GM19455 (cell line): Measurements from ENCODE around the gene FBN1.

Source experiments
- ATAC-seq: cut with Tn5 transposase; IDR thresholded peaks from one replicate; pipeline ENCODE4 v1.9.1; 2021; ENCODE audit not compliant: unreplicated experiment

FBN1 gene

GRCh38 chr15:48623456-48623855 lies 22.1 kb downstream of the FBN1 start:
- ATAC-seq = no peak

- ATAC-seq = no peak
These were observed 23.3 kb downstream of the FBN1 start for GRCh38 chr15:48622237-48622636.

GRCh38 chr15:48619446-48619845 lies 26.1 kb downstream of the FBN1 start:
- no peak for ATAC-seq

GRCh38 chr15:48617619-48618018 lies 27.9 kb downstream of the FBN1 start:
- ATAC-seq = no peak

GRCh38 chr15:48616216-48616615 lies 29.3 kb downstream of the FBN1 start:
- no peak for ATAC-seq

- ATAC-seq = no peak
These were observed 31.5 kb downstream of the FBN1 start for GRCh38 chr15:48614051-48614450.

- ATAC-seq = no peak
These were observed 36.0 kb downstream of the FBN1 start for GRCh38 chr15:48609486-48609885.

- ATAC-seq = no peak
These were observed 37.7 kb downstream of the FBN1 start for GRCh38 chr15:48607846-48608245.

GRCh38 chr15:48604567-48604966 lies 40.9 kb downstream of the FBN1 start:
- no peak for ATAC-seq

- no peak for ATAC-seq
These were observed 41.6 kb downstream of the FBN1 start for GRCh38 chr15:48603922-48604321.

GRCh38 chr15:48603123-48603500 lies 42.4 kb downstream of the FBN1 start:
- no peak for ATAC-seq

- no peak for ATAC-seq
These were observed 43.0 kb downstream of the FBN1 start for GRCh38 chr15:48602358-48603122.

- no peak for ATAC-seq
These were observed 44.4 kb downstream of the FBN1 start for GRCh38 chr15:48601095-48601494.

- no peak for ATAC-seq
These were observed 48.7 kb downstream of the FBN1 start for GRCh38 chr15:48596841-48597240.

GRCh38 chr15:48596415-48596814 lies 49.1 kb downstream of the FBN1 start:
- ATAC-seq = peak; percentile 47

GRCh38 chr15:48595981-48596380 lies 49.5 kb downstream of the FBN1 start:
- peak; percentile 48 for ATAC-seq

- no peak for ATAC-seq
These were observed 52.6 kb downstream of the FBN1 start for GRCh38 chr15:48592933-48593332.

GRCh38 chr15:48592221-48592731 lies 53.2 kb downstream of the FBN1 start:
- no peak for ATAC-seq

- no peak for ATAC-seq
These were observed 54.8 kb downstream of the FBN1 start for GRCh38 chr15:48590723-48591122.

GRCh38 chr15:48584812-48585563 lies 60.5 kb downstream of the FBN1 start:
- ATAC-seq = no peak

GRCh38 chr15:48584090-48584811 lies 61.3 kb downstream of the FBN1 start:
- no peak for ATAC-seq
